Thyroid gland (tissue), 4 donors: ENCODE data around the gene C20orf173. TPM values are rescaled to one million over a fixed set of nuclear protein-coding genes. Genes with fewer than 3 reads are reported as not detected.
A peak's percentile ranks its signal among the peaks of the same experiment; 100 is the strongest.

ENCODE experiments used
- DNase-seq, 2 donors: peaks; one replicate each; pipeline ENCODE4 v3.0.0-alpha.2; 2019
- H3K27ac ChIP-seq, 3 donors: fragments of 200-600 bp; sonication (generic); 1 replicate in 2 of 3; 2 replicates in 1 of 3; pipeline ENCODE4 v1.5.1; 2016 to 2019; ENCODE audit warnings: mild to moderate bottlenecking in 1 of 3, moderate library complexity in 1 of 3
- H3K27me3 ChIP-seq: fragments of 200-600 bp; sonication (generic); one replicate; pipeline ENCODE4 v1.5.1; 2019
- H3K36me3 ChIP-seq, 2 donors: fragments of 200-600 bp; sonication (generic); one replicate each; pipeline ENCODE4 v1.5.1; 2016 to 2019
- H3K4me1 ChIP-seq, 2 donors: fragments of 200-600 bp; sonication (generic); one replicate each; pipeline ENCODE4 v1.5.1; 2017 to 2019
- H3K4me3 ChIP-seq, 3 donors: fragments of 200-600 bp; sonication (generic); replicated peaks in 1 of 3; 1 replicate in 2 of 3; 2 replicates in 1 of 3; pipeline ENCODE4 v1.5.1; 2016; ENCODE audit warnings: mild to moderate bottlenecking in 1 of 3
- H3K9me3 ChIP-seq: fragments of 200-600 bp; sonication (generic); one replicate; pipeline ENCODE4 v1.5.1; 2017
- POLR2A ChIP-seq, 2 donors: fragments of 450-650 bp; IDR thresholded peaks; one replicate each; pipeline ENCODE4 v1.6.1; 2017; ENCODE audit warnings: antibody characterized with exemption in 2 of 2, mild to moderate bottlenecking in 2 of 2, moderate library complexity in 1 of 2
- WGBS, 2 donors: methylation state at CpG; one replicate each; pipeline ENCODE4 v1.1.5; 2017; 5-methylcytosine and 5-hydroxymethylcytosine counted together
- intact Hi-C: fragments of 100-400 bp; cut with DNase I; formaldehyde crosslinking; loops from one replicate; pipeline ENCODE4 v1.15.1; 2023
- total RNA-seq, 4 donors: library from RNA; depleted of rRNA; stranded (reverse); fragments of >200 nt; gene quantifications; one replicate each; pipeline ENCODE4 v1.2.3, GENCODE V29; 2016
- TF ChIP-seq, protein P1 (sequence below), 6 experiments: fragments of 200-600 bp in 3 of 6; fragments of 450-650 bp in 3 of 6; sonication (generic) in 3 of 6; IDR thresholded peaks; one replicate each; pipeline ENCODE4 v1.5.1; 2016 to 2019; ENCODE audit warnings: antibody characterized with exemption in 6 of 6, mild to moderate bottlenecking in 2 of 6, inconsistent platforms in 1 of 6, moderate library complexity in 1 of 6

The C20orf173 gene
- total RNA-seq, 4 donors from 2014 or later = not detected

DNA sequence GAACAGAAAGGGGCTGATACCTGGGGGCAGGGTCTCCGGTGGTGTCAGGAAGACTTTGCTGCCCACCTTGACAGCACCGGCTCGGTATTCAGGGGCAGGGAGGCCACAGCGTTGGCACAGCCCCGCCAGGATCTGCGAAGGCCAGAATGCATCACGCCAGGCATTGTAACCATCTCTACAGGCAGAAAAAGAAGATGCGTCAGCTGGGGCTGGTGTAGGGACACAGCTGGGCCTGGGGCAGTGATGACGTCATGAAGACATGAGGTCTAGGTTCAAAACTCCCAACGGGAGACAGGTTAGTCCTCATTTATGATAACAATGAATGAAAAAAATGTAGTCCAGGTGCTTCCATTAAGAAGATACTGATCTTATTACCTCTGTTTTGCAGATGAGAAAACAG, 34.4 kb upstream of the C20orf173 start:
- Histone ChIP-seq H3K27me3 (no peaks in the 10 kb centered on the region), H3K36me3 (no peaks in the 10 kb centered on the region), H3K4me1 (peaks cover 0 to 4% of the 10 kb centered on the region in 2 donors), H3K9me3 (no peaks in the 10 kb centered on the region), H3K4me3 (no peak overlapping the region), H3K27ac (no peak overlapping the region)
- DNase-seq = no peak
- intact Hi-C loops = no loop called here
- TF ChIP-seq, protein P1, sequence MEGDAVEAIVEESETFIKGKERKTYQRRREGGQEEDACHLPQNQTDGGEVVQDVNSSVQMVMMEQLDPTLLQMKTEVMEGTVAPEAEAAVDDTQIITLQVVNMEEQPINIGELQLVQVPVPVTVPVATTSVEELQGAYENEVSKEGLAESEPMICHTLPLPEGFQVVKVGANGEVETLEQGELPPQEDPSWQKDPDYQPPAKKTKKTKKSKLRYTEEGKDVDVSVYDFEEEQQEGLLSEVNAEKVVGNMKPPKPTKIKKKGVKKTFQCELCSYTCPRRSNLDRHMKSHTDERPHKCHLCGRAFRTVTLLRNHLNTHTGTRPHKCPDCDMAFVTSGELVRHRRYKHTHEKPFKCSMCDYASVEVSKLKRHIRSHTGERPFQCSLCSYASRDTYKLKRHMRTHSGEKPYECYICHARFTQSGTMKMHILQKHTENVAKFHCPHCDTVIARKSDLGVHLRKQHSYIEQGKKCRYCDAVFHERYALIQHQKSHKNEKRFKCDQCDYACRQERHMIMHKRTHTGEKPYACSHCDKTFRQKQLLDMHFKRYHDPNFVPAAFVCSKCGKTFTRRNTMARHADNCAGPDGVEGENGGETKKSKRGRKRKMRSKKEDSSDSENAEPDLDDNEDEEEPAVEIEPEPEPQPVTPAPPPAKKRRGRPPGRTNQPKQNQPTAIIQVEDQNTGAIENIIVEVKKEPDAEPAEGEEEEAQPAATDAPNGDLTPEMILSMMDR (IDR thresholded peaks at IDR 0.05) = no peak
- no peak for TF ChIP-seq POLR2A (IDR thresholded peaks at IDR 0.05)
- 91 to 92% methylated on average over 10 of the region's 10 CpGs for WGBS, 2 donors

DNA sequence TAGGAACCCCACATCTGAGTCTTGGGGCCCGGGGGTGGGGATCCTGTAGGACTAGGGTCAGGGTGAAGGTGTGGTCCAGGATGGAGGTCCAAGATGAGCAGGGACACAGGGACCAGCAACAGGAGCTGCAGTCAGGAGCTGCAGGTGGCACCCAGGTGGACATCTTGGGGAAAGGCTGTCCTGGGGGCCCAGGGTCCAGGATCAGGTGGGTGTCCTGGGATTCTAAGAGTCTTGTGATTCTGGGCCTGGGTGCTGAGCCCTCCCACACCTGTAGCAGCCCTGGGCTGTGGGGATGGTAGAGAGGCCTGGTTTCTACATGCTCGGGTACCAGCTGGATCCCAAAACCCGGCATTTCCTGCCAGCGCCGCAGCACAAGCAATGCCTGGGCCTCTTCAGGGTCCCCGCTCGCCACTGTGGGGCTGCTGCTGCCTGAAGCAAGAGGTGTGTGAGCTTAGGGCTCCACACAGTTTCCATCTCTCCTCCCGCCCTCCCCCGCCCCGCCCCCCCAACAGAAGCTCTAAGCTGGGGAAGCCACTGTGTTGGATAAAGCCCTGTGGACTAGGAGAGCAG, 33.2 kb upstream of the C20orf173 start:
- Histone ChIP-seq H3K4me3 (no peak overlapping the region), H3K9me3 (no peaks in the 10 kb centered on the region), H3K27ac (no peak overlapping the region), H3K36me3 (peaks cover 0 to 3% of the 10 kb centered on the region in 2 donors), H3K4me1 (peaks cover 0 to 4% of the 10 kb centered on the region in 2 donors), H3K27me3 (no peaks in the 10 kb centered on the region)
- TF ChIP-seq POLR2A (IDR thresholded peaks at IDR 0.05) = no peak
- TF ChIP-seq, protein P1 (IDR thresholded peaks at IDR 0.05) = no peak
- 90 to 92% methylated on average over 2 to 9 of the region's 10 CpGs for WGBS, 2 donors
- intact Hi-C loops = no loop called here
- DNase-seq = no peak

DNA sequence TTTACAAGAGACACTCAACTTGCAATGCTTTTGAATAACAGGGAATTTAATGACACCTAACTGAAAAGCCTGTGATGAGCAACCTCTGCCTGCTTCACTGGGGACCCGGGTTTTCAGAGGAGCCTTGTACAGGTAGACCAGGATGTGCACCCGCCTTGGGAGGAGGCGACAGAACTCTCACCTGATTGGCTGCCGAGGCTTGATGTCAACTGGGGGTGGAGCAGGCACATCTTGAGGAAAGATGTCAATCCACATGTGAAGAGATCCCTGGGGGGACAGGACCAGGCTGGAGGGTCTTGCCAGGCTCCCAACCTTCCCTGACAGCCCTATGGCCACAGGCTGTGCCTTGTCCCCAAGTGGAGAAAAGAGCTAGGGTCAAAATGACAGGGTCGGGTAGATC, 32.2 kb upstream of the C20orf173 start:
- no peaks in the 10 kb centered on the region for H3K27me3 ChIP-seq
- WGBS, 2 donors = 0 to 44% methylated on average over 1 to 5 of the region's 5 CpGs
- H3K36me3 ChIP-seq = peaks cover 6 to 8% of the 10 kb centered on the region in 2 donors
- DNase-seq = no peak
- H3K4me3 ChIP-seq = no peak overlapping the region
- intact Hi-C loops = no loop called here
- H3K9me3 ChIP-seq = no peaks in the 10 kb centered on the region
- TF ChIP-seq POLR2A (IDR thresholded peaks at IDR 0.05) = no peak
- TF ChIP-seq, protein P1 (IDR thresholded peaks at IDR 0.05) = no peak
- no peak overlapping the region for H3K27ac ChIP-seq
- H3K4me1 ChIP-seq = peaks cover 0 to 4% of the 10 kb centered on the region in 2 donors

DNA sequence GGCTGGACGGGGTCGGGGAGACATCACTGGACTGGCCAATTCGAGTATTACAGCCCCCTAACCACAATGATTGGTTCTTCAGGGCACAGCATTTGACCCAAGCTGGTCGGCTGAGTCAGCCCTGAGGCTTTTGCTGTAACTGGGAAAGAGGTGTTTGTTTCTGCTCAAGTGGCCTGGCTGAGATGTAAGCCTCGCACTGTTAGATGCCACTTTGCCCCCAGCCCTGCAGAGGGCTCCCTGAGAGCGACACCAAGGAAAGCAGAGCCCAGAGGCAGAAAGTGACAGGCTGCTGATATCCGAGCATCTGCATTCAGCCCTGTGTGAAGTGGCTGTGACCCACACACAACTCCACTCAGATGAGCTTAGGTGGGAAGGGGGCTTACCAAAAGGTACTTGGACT, 31.8 kb upstream of the C20orf173 start:
- H3K9me3 ChIP-seq = no peaks in the 10 kb centered on the region
- H3K4me1 ChIP-seq = peaks cover 0 to 4% of the 10 kb centered on the region in 2 donors
- H3K27ac ChIP-seq = no peak overlapping the region
- no peak overlapping the region for H3K4me3 ChIP-seq
- H3K36me3 ChIP-seq = peaks cover 7 to 11% of the 10 kb centered on the region in 2 donors
- intact Hi-C loops = no loop called here
- TF ChIP-seq, protein P1 (IDR thresholded peaks at IDR 0.05) = peak in 3 of 6 experiments; percentile 32 to 38 (median 33)
- TF ChIP-seq POLR2A (IDR thresholded peaks at IDR 0.05) = no peak
- H3K27me3 ChIP-seq = no peaks in the 10 kb centered on the region
- DNase-seq = peak; percentile 62 to 65
- WGBS, 2 donors = 12% methylated on average over 5 to 7 of the region's 7 CpGs

DNA sequence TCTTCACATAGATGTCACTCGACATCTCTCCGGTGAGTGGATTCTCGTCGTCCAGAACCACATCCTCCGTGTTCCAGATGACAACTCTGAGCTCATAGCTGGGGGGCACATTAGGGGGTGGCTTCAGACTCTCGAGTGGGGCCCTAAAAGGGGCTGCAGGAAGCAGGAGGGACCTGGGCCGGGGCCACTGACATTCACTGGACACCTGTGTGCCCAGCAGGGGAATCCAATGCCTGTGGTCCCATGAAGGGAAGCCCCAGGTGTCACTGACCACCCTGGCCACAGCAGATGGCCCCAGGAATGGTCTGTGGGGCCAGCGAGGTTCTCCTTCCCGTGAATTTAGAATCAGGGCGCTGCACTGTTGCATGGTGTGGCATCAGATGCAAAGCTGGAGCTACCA, 31.1 kb upstream of the C20orf173 start:
- DNase-seq = no peak
- H3K36me3 ChIP-seq = peaks cover 11 to 17% of the 10 kb centered on the region in 2 donors
- intact Hi-C loops = no loop called here
- TF ChIP-seq POLR2A (IDR thresholded peaks at IDR 0.05) = no peak
- TF ChIP-seq, protein P1 (IDR thresholded peaks at IDR 0.05) = no peak
- WGBS, 2 donors = 69 to 73% methylated on average over 9 to 10 of the region's 10 CpGs
- H3K4me3 ChIP-seq = no peak overlapping the region
- H3K27ac ChIP-seq = no peak overlapping the region
- H3K9me3 ChIP-seq = no peaks in the 10 kb centered on the region
- H3K4me1 ChIP-seq = peaks cover 0 to 4% of the 10 kb centered on the region in 2 donors
- H3K27me3 ChIP-seq = no peaks in the 10 kb centered on the region
